Measurements from ENCODE around the gene TRIM33.

DNA sequence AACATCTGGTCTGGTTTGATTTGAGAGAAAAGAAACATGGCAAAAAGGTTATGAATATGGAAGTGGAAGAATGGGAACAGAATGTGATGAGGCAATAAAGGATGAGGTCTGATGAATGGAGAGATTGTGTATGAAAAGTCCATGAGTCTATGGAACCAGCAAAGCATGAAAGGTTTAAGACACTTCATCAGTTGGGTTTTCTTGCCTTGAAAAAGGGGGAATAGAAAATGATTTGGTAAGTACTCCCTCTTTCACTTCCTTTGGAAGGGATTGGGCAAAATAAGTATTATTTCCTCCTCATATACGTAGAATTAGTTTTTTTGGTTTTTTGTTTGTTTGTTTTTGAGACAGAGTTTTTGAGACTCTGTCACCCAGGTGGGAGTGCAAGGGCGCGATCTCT is 155.8 kb downstream of the TRIM33 start:
- TF ChIP-seq, protein P1, sequence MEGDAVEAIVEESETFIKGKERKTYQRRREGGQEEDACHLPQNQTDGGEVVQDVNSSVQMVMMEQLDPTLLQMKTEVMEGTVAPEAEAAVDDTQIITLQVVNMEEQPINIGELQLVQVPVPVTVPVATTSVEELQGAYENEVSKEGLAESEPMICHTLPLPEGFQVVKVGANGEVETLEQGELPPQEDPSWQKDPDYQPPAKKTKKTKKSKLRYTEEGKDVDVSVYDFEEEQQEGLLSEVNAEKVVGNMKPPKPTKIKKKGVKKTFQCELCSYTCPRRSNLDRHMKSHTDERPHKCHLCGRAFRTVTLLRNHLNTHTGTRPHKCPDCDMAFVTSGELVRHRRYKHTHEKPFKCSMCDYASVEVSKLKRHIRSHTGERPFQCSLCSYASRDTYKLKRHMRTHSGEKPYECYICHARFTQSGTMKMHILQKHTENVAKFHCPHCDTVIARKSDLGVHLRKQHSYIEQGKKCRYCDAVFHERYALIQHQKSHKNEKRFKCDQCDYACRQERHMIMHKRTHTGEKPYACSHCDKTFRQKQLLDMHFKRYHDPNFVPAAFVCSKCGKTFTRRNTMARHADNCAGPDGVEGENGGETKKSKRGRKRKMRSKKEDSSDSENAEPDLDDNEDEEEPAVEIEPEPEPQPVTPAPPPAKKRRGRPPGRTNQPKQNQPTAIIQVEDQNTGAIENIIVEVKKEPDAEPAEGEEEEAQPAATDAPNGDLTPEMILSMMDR (IDR thresholded peaks at IDR 0.05) = no peak
- TF ChIP-seq YY1 (IDR thresholded peaks at IDR 0.05; ENCODE audit: low read depth) (no peak), EZH2phosphoT487 (IDR thresholded peaks at IDR 0.05; ENCODE audit: borderline replicate concordance, low read depth) (no peak), USF1 (IDR thresholded peaks at IDR 0.05; ENCODE audit: borderline replicate concordance, low read depth) (no peak), TEAD4 (IDR thresholded peaks at IDR 0.05; ENCODE audit: borderline replicate concordance, insufficient read depth) (no peak), FOXJ3 (CRISPR knock-in tag; IDR thresholded peaks at IDR 0.05) (no peak), POLR2AphosphoS5 (IDR thresholded peaks at IDR 0.05; ENCODE audit: low read depth, low read length) (no peak), TCF12 (IDR thresholded peaks at IDR 0.05) (no peak), TAF1 (IDR thresholded peaks at IDR 0.05; ENCODE audit: borderline replicate concordance, low read depth, low read length) (no peak), NFIC (IDR thresholded peaks at IDR 0.05; ENCODE audit: borderline replicate concordance) (no peak), MXI1 (IDR thresholded peaks at IDR 0.05; ENCODE audit: low read depth, low read length) (no peak), REST (IDR thresholded peaks at IDR 0.05; ENCODE audit: low read depth, low read length) (no peak)
